GM19023 (cell line): ENCODE data around the gene KLK5.

Source experiments
- ATAC-seq: cut with Tn5 transposase; IDR thresholded peaks from one replicate; pipeline ENCODE4 v1.9.1; 2021; ENCODE audit warnings: mild to moderate bottlenecking, moderate library complexity; ENCODE audit not compliant: unreplicated experiment

Gene KLK5

GRCh38 chr19:50925734-50926133 lies 27.1 kb downstream of the KLK5 start:
- ATAC-seq: no peak

GRCh38 chr19:50924586-50924985 lies 28.3 kb downstream of the KLK5 start:
- no peak for ATAC-seq

DNA sequence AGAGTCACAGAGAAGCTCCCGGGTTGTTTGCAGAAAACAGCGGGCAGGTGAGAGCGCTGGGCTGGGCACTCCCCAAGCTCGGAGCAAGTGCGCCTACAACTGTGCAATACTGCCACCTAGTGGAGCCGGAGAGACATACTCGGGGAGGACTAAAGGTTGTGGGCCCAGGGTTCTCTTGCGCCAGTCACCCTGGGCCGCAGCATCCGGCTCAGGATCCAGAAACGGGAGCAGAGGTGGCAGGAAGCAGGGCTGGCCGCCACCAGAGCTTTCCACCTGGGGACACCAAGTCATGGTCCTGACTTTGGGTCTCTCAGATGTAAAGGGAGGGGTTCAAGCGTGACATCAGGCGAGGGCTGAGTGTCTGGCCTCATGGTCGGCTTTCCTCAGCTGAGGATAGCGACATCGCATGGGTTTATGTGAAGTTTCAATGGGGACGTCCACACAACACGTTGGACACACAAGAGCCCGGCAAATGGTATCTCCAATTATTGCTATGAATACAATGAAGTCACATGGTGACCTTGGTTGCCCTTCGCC lies 30.5 kb downstream of the KLK5 start:
- peak; percentile 78 for ATAC-seq

- peak; percentile 10 for ATAC-seq
Measured at GRCh38 chr19:50921426-50922316, 31.2 kb downstream of the KLK5 start.

- ATAC-seq: no peak
Measured at GRCh38 chr19:50916069-50916468, 36.8 kb downstream of the KLK5 start.

GRCh38 chr19:50912727-50913716 lies 39.8 kb downstream of the KLK5 start:
- ATAC-seq: no peak

DNA sequence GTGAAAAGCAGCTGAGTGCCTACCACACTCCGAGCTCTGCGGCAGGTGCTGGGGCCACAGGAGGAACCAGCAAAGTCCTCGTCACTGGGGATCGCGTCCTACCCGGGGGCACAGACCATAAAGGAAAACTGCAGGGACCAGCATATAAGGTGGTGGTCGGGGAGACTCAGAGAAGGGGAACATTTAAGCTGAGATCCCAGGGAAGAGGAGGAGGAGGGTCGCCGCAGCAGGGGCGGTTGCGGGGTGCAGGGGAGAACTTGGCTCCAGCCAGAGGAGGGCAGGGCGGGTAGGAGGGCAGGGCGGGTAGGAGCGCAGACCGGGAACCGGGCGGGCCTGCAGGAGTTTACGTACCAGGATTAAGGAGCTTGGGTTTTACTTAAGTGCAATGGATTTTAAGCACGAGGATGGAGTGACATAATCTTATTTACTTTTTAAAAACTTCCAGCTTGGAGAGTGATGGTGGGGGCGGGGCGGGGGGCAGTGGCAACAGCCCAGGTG lies 40.7 kb downstream of the KLK5 start:
- ATAC-seq: no peak

DNA sequence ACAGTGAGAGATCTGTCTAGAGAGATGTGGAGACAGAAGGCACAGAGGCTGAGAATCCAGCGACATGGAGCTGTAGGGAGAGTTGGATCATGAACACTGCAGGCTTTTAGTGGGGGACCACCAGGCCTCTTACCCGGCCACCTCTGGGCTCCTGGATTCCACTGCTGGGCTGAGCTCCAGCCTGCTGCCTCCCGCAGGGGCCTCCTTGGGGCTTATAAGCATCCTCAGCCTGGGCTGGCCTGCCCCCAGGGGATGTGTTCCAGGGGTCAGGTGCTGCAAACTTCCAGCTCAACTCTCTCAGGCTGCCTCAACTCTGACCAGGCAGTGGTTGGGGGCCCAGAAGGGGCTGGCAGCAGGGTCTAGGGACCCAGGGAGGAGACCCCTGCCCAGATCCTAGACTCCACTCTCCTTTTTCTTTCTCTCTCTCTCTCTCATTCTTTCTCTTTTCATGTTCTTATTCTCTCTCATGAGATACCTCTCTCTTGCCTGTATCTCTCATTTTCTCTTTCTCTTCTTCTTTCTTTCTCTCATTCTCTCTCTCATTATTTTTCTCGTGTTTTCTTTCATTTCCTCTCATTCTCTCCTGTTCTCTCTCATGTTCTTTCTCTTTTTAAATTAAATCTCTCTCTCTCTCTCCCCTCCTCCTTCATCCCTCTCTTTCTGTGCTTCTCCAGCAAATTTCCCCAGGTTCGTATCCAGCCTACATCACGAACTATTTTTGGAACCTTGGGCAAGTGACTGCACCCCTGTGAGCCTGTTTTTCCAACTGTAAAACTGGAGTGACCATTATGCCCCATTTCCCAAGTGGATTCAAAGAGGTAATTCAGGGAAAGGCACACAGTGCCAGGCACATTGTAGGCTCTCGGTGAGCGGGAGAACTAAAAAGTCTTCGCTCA lies 41.4 kb downstream of the KLK5 start, which contains the start of gene KLK4:
KLK4 (minus strand) TSS at position 190 of the 896 bp plus-strand sequence. CDS start 657 bp downstream, outside the sequence.
- no peak for ATAC-seq

- no peak for ATAC-seq
Measured at GRCh38 chr19:50910722-50911121, 42.1 kb downstream of the KLK5 start.

GRCh38 chr19:50909240-50910070 lies 43.4 kb downstream of the KLK5 start:
- ATAC-seq: peak; percentile 69

DNA sequence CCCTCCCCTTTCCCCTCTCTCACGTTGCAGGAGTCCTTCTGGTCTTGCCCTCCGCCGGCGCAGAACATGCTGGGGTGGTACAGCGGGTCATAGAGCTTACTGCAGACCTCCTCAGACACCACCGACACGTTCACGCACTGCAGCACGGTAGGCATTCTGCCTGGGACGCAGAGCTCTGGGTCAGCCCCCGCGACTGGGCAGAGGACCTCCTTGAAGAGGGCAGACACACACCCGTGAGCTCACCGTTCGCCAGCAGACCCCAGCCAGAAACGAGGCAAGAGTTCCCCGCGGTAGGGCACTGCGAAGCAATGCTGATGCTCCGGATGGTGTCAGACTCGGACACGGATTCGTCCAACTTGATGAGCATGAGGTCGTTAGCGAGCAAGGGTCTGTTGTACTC lies 44.5 kb downstream of the KLK5 start:
- ATAC-seq: no peak

DNA sequence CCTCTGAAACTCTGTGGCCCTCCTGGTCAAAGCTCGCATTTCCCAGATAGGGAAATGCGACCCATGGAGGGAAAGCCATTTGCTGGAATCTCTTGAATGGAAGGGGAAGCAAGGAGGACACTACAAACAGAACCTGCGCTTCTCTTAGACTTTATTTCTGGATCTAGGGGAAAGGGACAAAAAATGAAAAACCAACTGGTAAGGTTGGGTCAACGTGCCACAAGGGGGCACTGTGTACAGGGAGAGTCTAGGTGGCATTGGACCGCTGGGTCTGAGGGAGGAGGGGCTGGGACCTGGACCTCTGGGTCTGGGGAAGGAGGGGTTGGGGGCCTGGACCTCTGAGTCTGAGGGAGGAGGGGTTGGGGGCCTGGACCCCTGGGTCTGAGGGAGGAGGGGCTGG lies 46.6 kb downstream of the KLK5 start:
- ATAC-seq: no peak

GRCh38 chr19:50902640-50903039 lies 50.2 kb downstream of the KLK5 start:
- ATAC-seq: no peak

DNA sequence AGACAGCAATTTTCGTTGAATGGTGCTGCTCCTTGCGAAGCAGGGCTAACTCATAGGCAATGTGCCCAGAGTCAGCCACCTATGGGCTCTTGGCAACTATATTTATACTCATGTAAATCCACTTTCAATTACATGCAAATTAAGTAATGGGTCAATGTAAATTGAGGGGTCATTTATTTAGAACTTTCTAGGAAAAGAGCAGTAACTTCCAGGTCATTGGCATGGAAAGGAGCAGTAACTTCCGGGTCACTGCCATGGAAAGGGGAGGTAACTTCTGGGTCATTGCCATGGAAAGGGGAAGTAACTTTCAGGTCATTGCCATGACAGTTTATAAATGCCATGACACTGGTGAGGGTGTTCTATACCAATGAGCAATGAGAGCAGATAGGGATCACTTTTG lies 53.3 kb downstream of the KLK5 start:
- no peak for ATAC-seq

DNA sequence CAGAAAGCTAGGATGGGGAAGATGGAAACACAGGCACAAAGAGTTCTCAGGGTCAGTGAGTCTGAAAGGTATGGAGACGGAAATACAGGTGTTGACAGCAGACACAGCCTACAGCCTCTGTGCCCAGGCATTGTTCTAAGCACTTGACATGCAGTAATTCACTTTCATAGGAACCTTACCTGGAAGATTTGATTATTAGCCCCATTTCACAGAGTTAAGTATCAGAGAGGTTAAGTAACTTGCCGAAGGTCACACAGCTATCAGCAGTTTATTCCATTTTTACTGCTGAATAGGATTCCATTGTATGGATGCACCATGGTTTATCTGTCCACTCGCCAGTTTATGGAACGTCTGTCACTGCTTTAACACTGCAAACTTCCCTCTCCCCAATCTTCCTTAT lies 54.8 kb downstream of the KLK5 start:
- ATAC-seq: no peak

- no peak for ATAC-seq
Measured at GRCh38 chr19:50897612-50898011, 55.2 kb downstream of the KLK5 start.

- peak; percentile 23 for ATAC-seq
Measured at GRCh38 chr19:50897191-50897607, 55.6 kb downstream of the KLK5 start.

- peak; percentile 88 for ATAC-seq
Measured at GRCh38 chr19:50896591-50897190, 56.1 kb downstream of the KLK5 start.
